OCI-LY7 (cell line): ENCODE results near the gene PRPF38B. TPM values are rescaled to one million over a fixed set of nuclear protein-coding genes. Genes with fewer than 3 reads are reported as not detected.
A peak's percentile ranks its signal among the peaks of the same experiment; 100 is the strongest.

Experiments used
- BruUV-seq: library from RNA; stranded (reverse); fragments of 400-500 nt; replicated peaks from 2 replicates; lab custom pipeline; 2021; lab: Mats Ljungman, UMichigan
- CTCF ChIA-PET: fragments of 300-600 bp; sonication (Branson Sonifier 250); formaldehyde crosslinking; loops from one replicate; lab custom pipeline; 2022; ENCODE audit warnings: antibody characterized with exemption; ENCODE audit not compliant: unreplicated experiment; lab: Charles Lee
- POLR2A ChIA-PET: fragments of 300-600 bp; sonication (Branson Sonifier 250); formaldehyde crosslinking; loops from one replicate; lab custom pipeline; 2022; ENCODE audit warnings: antibody characterized with exemption; lab: Charles Lee
- DNase-seq: peaks from one replicate; pipeline ENCODE4 v3.0.0-alpha.2; 2015; ENCODE audit warnings: low spot score
- H2AFZ ChIP-seq: fragments of 200-600 bp; sonication (generic), shearing (Covaris generic); 2 replicates; pipeline ENCODE4 v1.6.1; 2014; ENCODE audit warnings: mild to moderate bottlenecking, antibody characterized with exemption, low read length, moderate library complexity
- H3K27ac ChIP-seq: fragments of 200-600 bp; sonication (generic); 2 replicates; pipeline ENCODE4 v1.5.1; 2014; ENCODE audit warnings: mixed run types, low read depth, mild to moderate bottlenecking, moderate library complexity, low read length, inconsistent platforms; ENCODE audit not compliant: poor library complexity, severe bottlenecking
- H3K36me3 ChIP-seq: fragments of 200-600 bp; sonication (generic); 2 replicates; pipeline ENCODE4 v1.6.1; 2014; ENCODE audit warnings: mild to moderate bottlenecking, antibody characterized with exemption, low read length, moderate library complexity, mixed read lengths; ENCODE audit not compliant: insufficient read depth
- H3K4me1 ChIP-seq: fragments of 200-600 bp; sonication (generic); 2 replicates; pipeline ENCODE4 v1.5.1; 2014; ENCODE audit warnings: mild to moderate bottlenecking, low read length; ENCODE audit not compliant: insufficient read depth, poor library complexity, severe bottlenecking
- H3K4me2 ChIP-seq: fragments of 200-600 bp; sonication (generic); 2 replicates; pipeline ENCODE4 v1.6.1; 2014; ENCODE audit warnings: mild to moderate bottlenecking, low read length
- H3K4me3 ChIP-seq: fragments of 200-600 bp; sonication (generic); 2 replicates; pipeline ENCODE4 v1.5.1; 2014; ENCODE audit warnings: mild to moderate bottlenecking, low read depth, low read length; ENCODE audit not compliant: poor library complexity, severe bottlenecking
- H3K79me2 ChIP-seq: fragments of 200-600 bp; sonication (generic); 2 replicates; pipeline ENCODE4 v1.6.1; 2016; ENCODE audit warnings: low read depth, mild to moderate bottlenecking, low read length, moderate library complexity, mixed read lengths; ENCODE audit not compliant: insufficient read depth
- H3K9me2 ChIP-seq: fragments of 200-600 bp; sonication (generic); 2 replicates; pipeline ENCODE4 v1.6.1; 2016; ENCODE audit warnings: mild to moderate bottlenecking, low read length, mixed read lengths; ENCODE audit not compliant: insufficient read depth
- H3K9me3 ChIP-seq: fragments of 200-600 bp; sonication (generic); 2 replicates; pipeline ENCODE4 v1.6.1; 2014; ENCODE audit warnings: mild to moderate bottlenecking, mixed run types, low read length, mixed read lengths
- H4K20me1 ChIP-seq: fragments of 200-600 bp; sonication (generic); 2 replicates; pipeline ENCODE4 v1.6.1; 2014; ENCODE audit warnings: mild to moderate bottlenecking, antibody characterized with exemption, low read length, moderate library complexity, mixed read lengths; ENCODE audit not compliant: insufficient read depth
- EZH2phosphoT487 ChIP-seq: fragments of 200-600 bp; sonication (generic); IDR thresholded peaks from 2 replicates; pipeline ENCODE4 v1.6.1; 2018; ENCODE audit warnings: low read depth, borderline replicate concordance, mild to moderate bottlenecking, mixed run types, antibody characterized with exemption, low read length, moderate library complexity, mixed read lengths
- intact Hi-C: fragments of 100-400 bp; cut with micrococcal nuclease; formaldehyde crosslinking; loops from one replicate; pipeline ENCODE4 v1.10.0; 2022; ENCODE audit not compliant: unreplicated experiment
- total RNA-seq, 2 experiments: library from RNA; depleted of rRNA in 1 of 2; stranded (reverse); fragments of >200 nt in 1 of 2; shearing (Covaris generic) in 1 of 2; gene quantifications; 2 replicates each; pipeline ENCODE4 v1.2.3, GENCODE V29; 2014 to 2022
- TF ChIP-seq, protein P1 (sequence below): fragments of 200-600 bp; sonication (generic); conservative IDR thresholded peaks from 2 replicates; pipeline ENCODE4 v1.5.1; 2014; ENCODE audit warnings: mild to moderate bottlenecking, antibody characterized with exemption, low read length, moderate library complexity, mixed read lengths

PRPF38B gene
- total RNA-seq, 2 experiments from 2014 or later, result 47.4 to 73.8 TPM

- DNase-seq, result peak; percentile 99
- no peaks in the 10 kb centered on the region for H3K9me2 ChIP-seq
- ChIA-PET POLR2A (interaction anchor here (0.6 kb wide), 1 partner anchor 22 kb away, joined by 6 read pairs; no protein-coding TSS in a partner anchor), CTCF (no interaction called here)
- no TSS peak for BruUV-seq
- peak within 1 kb of the TSS; percentile 88 for H3K4me3 ChIP-seq
- H3K9me3 ChIP-seq, result no peaks in the 10 kb centered on the region
- peaks cover 3% of the 10 kb centered on the region for H3K4me1 ChIP-seq
- no peaks in the 10 kb centered on the region for H4K20me1 ChIP-seq
- peak within 1 kb of the TSS; percentile 93 for H2AFZ ChIP-seq
- H3K27ac ChIP-seq, result peak within 1 kb of the TSS; percentile 56
- H3K79me2 ChIP-seq, result peaks cover 14% of the 10 kb centered on the region
- TF ChIP-seq EZH2phosphoT487, result no peak
- TF ChIP-seq, protein P1, sequence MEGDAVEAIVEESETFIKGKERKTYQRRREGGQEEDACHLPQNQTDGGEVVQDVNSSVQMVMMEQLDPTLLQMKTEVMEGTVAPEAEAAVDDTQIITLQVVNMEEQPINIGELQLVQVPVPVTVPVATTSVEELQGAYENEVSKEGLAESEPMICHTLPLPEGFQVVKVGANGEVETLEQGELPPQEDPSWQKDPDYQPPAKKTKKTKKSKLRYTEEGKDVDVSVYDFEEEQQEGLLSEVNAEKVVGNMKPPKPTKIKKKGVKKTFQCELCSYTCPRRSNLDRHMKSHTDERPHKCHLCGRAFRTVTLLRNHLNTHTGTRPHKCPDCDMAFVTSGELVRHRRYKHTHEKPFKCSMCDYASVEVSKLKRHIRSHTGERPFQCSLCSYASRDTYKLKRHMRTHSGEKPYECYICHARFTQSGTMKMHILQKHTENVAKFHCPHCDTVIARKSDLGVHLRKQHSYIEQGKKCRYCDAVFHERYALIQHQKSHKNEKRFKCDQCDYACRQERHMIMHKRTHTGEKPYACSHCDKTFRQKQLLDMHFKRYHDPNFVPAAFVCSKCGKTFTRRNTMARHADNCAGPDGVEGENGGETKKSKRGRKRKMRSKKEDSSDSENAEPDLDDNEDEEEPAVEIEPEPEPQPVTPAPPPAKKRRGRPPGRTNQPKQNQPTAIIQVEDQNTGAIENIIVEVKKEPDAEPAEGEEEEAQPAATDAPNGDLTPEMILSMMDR, result peak; percentile 93
- intact Hi-C loops, result loop anchor here (1.0 to 5.0 kb wide), 3 partner anchors 54 to 188 kb away; partner anchors contain the start of genes GPSM2 and PRPF38B
- peaks cover 7% of the 10 kb centered on the region for H3K36me3 ChIP-seq
- H3K4me2 ChIP-seq, result peak within 1 kb of the TSS; percentile 73
Measured at GRCh38 chr1:108746382-108747170, 54.5 kb downstream of the PRPF38B start, which contains the start of gene STXBP3. Gene STXBP3, plus strand, starts transcription at chr1:108746674. Its CDS starts 64 bp downstream, at chr1:108746738.

GRCh38 chr1:108747171-108747850 is 55.2 kb downstream of the PRPF38B start:
- H3K9me3 ChIP-seq, result no peaks in the 10 kb centered on the region
- CTCF ChIA-PET, result no interaction called here
- H3K4me3 ChIP-seq, result peak overlapping the region; percentile 88
- POLR2A ChIA-PET, result no interaction called here
- TSS peak; percentile 82 for BruUV-seq
- H2AFZ ChIP-seq, result peak overlapping the region; percentile 85
- TF ChIP-seq, protein P1, result no peak
- no peak for TF ChIP-seq EZH2phosphoT487
- no peaks in the 10 kb centered on the region for H3K9me2 ChIP-seq
- peaks cover 3% of the 10 kb centered on the region for H3K4me1 ChIP-seq
- H4K20me1 ChIP-seq, result no peaks in the 10 kb centered on the region
- H3K79me2 ChIP-seq, result peaks cover 14% of the 10 kb centered on the region
- intact Hi-C loops, result loop anchor here (2.0 to 5.0 kb wide), 2 partner anchors 130 to 189 kb away; partner anchors contain the start of gene GPSM2
- H3K27ac ChIP-seq, result peak overlapping the region; percentile 56
- peak; percentile 42 for DNase-seq
- peaks cover 12% of the 10 kb centered on the region for H3K36me3 ChIP-seq
- peak overlapping the region; percentile 73 for H3K4me2 ChIP-seq
